Endodermal cell (in vitro differentiated cells): ENCODE data around the gene MZF1. TPM values are rescaled to one million over a fixed set of nuclear protein-coding genes. Genes with fewer than 3 reads are reported as not detected.

ENCODE experiments used
- DNase-seq: peaks from one replicate; pipeline ENCODE4 v3.0.0-alpha.2; 2017
- H3K27ac ChIP-seq: 2 replicates; pipeline ENCODE4 v1.5.1; 2013; ENCODE audit warnings: mild to moderate bottlenecking, low read depth, low read length, moderate library complexity
- H3K27me3 ChIP-seq: 2 replicates; pipeline ENCODE4 v1.6.1; 2013; ENCODE audit warnings: mild to moderate bottlenecking, low read length, moderate library complexity; ENCODE audit not compliant: insufficient read depth, control insufficient read depth, poor library complexity, severe bottlenecking
- H3K36me3 ChIP-seq: 2 replicates; pipeline ENCODE4 v1.7.0; 2013; ENCODE audit warnings: mild to moderate bottlenecking, low read length, moderate library complexity; ENCODE audit not compliant: control insufficient read depth, insufficient read depth
- H3K4me1 ChIP-seq: one replicate; pipeline ENCODE4 v1.7.0; 2013; ENCODE audit warnings: low read length; ENCODE audit not compliant: control insufficient read depth, insufficient read depth
- H3K4me3 ChIP-seq: 2 replicates; pipeline ENCODE4 v1.5.1; 2013; ENCODE audit warnings: mild to moderate bottlenecking, low read length, moderate library complexity
- H3K9ac ChIP-seq: 2 replicates; pipeline ENCODE4 v1.6.1; 2013; ENCODE audit warnings: mild to moderate bottlenecking, low read length, moderate library complexity; ENCODE audit not compliant: poor library complexity, severe bottlenecking; ENCODE audit errors: extremely low read depth
- H3K9me3 ChIP-seq: 2 replicates; pipeline ENCODE4 v1.6.1; 2013; ENCODE audit warnings: mild to moderate bottlenecking, low read length, moderate library complexity; ENCODE audit not compliant: control insufficient read depth
- H3K27ac Mint-ChIP-seq: 2 replicates; pipeline ENCODE4 v1.8.0; 2020; ENCODE audit warnings: mixed read lengths
- H3K27me3 Mint-ChIP-seq: 2 replicates; pipeline ENCODE4 v1.8.0; 2021; ENCODE audit warnings: mild to moderate bottlenecking, mixed read lengths; ENCODE audit not compliant: insufficient read depth
- H3K36me3 Mint-ChIP-seq: 2 replicates; pipeline ENCODE4 v1.8.0; 2020; ENCODE audit warnings: low read depth, mixed read lengths
- H3K4me1 Mint-ChIP-seq: 2 replicates; pipeline ENCODE4 v1.8.0; 2020; ENCODE audit warnings: mixed read lengths
- H3K4me3 Mint-ChIP-seq: 2 replicates; pipeline ENCODE4 v1.8.0; 2020; ENCODE audit warnings: mild to moderate bottlenecking, moderate library complexity, mixed read lengths
- H3K9me3 Mint-ChIP-seq: 2 replicates; pipeline ENCODE4 v1.8.0; 2020; ENCODE audit warnings: mild to moderate bottlenecking, mixed read lengths
- WGBS, 2 experiments: methylation state at CpG; one replicate each; pipeline versions ENCODE4 v1.1.5 to v1.1.7; 2013; ENCODE audit warnings: missing lambda C conversion rate in 2 of 2, mixed read lengths in 1 of 2; ENCODE audit not compliant: insufficient coverage in 1 of 2, insufficient read length in 1 of 2; 5-methylcytosine and 5-hydroxymethylcytosine counted together
- total RNA-seq, 2 donors: library from RNA; stranded (reverse); fragmentation: NEBNext Ultra II Directional in 1 of 2; extraction: Animal tissue kit (Norgen Biotek cat#: 25700) in 1 of 2; gene quantifications; 2 replicates in 1 of 2; 3 replicates in 1 of 2; pipeline ENCODE4 v1.2.1, GENCODE V29; 2021
- TF ChIP-seq, protein P1 (sequence below): fragments of 200-600 bp; sonication (generic); conservative IDR thresholded peaks from 2 replicates; pipeline ENCODE4 v1.5.0; 2021; ENCODE audit warnings: antibody characterized with exemption, mild to moderate bottlenecking

Gene MZF1
- total RNA-seq, 2 donors from 2014 or later: 24.3 to 33.1 TPM

DNA sequence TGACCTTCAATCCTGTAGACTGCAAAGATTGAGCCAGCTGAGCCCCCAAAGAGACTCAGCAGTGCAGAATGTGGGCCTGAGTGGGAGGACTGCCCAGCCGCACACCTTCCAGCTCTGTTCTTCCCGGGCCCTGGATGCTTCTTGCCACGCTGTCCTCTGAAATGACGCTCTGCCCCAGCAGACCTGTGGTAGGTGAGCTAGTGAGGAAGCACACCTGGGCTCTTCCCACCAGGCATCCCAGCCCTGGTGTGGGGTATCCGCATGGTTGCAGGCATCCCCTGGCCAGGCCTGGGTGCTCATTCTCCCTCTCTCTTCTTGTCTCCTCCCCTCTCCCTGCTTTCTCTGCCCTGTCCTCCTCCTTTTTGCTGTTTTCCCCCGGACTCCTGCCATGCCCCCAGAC lies 9.8 kb upstream of the MZF1 start:
- Histone ChIP-seq H3K36me3 (peaks cover 15% of the 10 kb centered on the region), H3K9me3 (no peaks in the 10 kb centered on the region), H3K4me3 (no peak overlapping the region), H3K9ac (no peak overlapping the region), H3K27me3 (no peaks in the 10 kb centered on the region), H3K4me1 (no peaks in the 10 kb centered on the region), H3K27ac (no peak overlapping the region)
- Mint-ChIP-seq H3K4me1 (peaks cover 6% of the 10 kb centered on the region), H3K4me3 (no peak overlapping the region), H3K36me3 (peaks cover 18% of the 10 kb centered on the region), H3K27me3 (no peaks in the 10 kb centered on the region), H3K27ac (no peak overlapping the region), H3K9me3 (peaks cover 3% of the 10 kb centered on the region)
- TF ChIP-seq, protein P1, sequence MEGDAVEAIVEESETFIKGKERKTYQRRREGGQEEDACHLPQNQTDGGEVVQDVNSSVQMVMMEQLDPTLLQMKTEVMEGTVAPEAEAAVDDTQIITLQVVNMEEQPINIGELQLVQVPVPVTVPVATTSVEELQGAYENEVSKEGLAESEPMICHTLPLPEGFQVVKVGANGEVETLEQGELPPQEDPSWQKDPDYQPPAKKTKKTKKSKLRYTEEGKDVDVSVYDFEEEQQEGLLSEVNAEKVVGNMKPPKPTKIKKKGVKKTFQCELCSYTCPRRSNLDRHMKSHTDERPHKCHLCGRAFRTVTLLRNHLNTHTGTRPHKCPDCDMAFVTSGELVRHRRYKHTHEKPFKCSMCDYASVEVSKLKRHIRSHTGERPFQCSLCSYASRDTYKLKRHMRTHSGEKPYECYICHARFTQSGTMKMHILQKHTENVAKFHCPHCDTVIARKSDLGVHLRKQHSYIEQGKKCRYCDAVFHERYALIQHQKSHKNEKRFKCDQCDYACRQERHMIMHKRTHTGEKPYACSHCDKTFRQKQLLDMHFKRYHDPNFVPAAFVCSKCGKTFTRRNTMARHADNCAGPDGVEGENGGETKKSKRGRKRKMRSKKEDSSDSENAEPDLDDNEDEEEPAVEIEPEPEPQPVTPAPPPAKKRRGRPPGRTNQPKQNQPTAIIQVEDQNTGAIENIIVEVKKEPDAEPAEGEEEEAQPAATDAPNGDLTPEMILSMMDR: no peak
- peak; percentile 16 for DNase-seq
- 92 to 100% methylated on average over 1 to 6 of the region's 6 CpGs for WGBS, 2 experiments

DNA sequence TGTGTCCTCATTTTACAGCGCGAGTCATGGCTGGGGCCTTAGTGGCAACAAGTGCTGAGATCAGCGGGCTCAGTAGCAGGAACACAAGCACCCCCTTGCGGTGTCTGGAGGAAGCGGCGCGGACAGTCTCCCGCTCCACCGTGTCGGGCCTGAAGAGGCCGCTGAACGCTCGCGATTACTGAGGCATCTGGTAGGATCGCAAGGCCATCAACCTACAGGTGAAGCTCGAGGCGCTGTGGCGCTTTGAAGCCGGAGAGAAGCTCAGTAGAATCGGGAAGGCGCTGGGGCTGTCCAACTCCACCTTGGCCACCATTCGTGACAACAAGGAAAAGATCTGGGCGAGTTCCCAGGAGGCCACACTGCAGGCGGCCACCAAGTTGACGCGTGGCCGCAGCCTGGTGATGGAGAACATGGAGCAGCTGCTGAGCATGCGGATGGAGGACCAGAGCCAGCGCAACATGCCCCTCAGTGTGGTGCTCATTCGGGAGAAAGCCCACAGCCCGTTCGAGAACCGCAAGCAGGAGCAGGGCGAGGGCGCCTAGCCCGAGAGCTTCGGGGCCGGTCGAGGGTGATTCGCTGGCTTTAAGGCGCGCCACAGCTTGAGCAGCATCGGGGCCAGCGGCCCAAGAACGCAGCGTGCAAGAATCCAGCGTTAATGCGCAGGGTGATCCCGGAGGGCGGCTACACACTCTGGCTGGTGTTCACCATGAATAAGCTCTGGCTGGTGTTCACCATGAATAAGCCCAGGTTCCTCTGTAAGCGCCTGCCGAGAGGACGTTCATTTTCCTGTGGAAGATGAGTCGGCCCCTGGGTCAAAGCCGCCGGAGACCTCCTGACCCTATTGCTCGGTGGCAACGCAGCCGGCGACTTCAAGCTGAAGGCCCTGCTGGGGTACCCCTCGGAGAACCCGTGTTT lies 8.3 kb upstream of the MZF1 start:
- H3K27ac ChIP-seq: no peak overlapping the region
- Mint-ChIP-seq H3K4me3 (no peak overlapping the region), H3K27ac (peak overlapping the region; percentile 66), H3K36me3 (peaks cover 18% of the 10 kb centered on the region), H3K9me3 (peaks cover 3% of the 10 kb centered on the region), H3K27me3 (no peaks in the 10 kb centered on the region), H3K4me1 (peaks cover 6% of the 10 kb centered on the region)
- H3K9ac ChIP-seq: no peak overlapping the region
- no peaks in the 10 kb centered on the region for H3K4me1 ChIP-seq
- H3K36me3 ChIP-seq: peaks cover 15% of the 10 kb centered on the region
- 73 to 74% methylated on average over 53 to 62 of the region's 62 CpGs for WGBS, 2 experiments
- peak; percentile 98 for DNase-seq
- no peak overlapping the region for H3K4me3 ChIP-seq
- TF ChIP-seq, protein P1: peak; percentile 98
- no peaks in the 10 kb centered on the region for H3K9me3 ChIP-seq
- H3K27me3 ChIP-seq: no peaks in the 10 kb centered on the region

DNA sequence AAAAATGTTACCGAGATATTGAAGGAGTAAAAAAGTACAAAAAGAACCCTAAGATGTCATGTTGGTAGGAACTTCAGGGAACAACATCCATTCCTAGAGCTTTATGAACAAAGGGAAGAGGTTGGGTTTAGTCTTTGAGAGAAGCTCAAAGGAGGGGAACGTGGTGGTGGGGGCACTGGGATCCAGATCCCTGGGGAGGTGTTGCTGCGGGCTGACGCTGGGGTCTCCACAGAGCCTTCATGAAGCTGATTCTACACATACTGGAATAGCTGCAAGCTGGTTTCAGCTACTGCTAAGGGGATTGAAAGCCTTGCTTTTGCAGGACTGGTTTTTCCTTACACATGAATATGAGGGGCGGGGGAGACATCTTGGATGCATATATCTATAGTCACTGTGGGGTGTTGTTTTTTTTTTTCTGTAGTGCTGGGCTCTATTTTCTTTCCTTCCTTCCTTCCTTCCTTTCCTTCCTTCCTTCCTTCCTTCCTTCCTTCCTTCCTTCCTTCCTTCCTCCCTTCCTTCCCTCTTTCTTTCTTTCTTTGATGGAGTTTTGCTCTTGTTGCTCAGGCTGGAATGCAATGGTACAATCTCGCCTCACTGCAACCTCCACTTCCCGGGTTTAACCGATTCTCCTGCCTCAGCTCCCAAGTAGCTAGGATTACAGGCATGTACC lies 6.5 kb upstream of the MZF1 start:
- TF ChIP-seq, protein P1: no peak
- H3K9ac ChIP-seq: no peak overlapping the region
- no peaks in the 10 kb centered on the region for H3K4me1 ChIP-seq
- H3K27me3 ChIP-seq: no peaks in the 10 kb centered on the region
- no peak overlapping the region for H3K4me3 ChIP-seq
- peaks cover 3% of the 10 kb centered on the region for H3K9me3 Mint-ChIP-seq
- peak; percentile 22 for DNase-seq
- no peak overlapping the region for H3K4me3 Mint-ChIP-seq
- H3K36me3 ChIP-seq: peaks cover 15% of the 10 kb centered on the region
- H3K9me3 ChIP-seq: no peaks in the 10 kb centered on the region
- peaks cover 6% of the 10 kb centered on the region for H3K4me1 Mint-ChIP-seq
- H3K27ac Mint-ChIP-seq: no peak overlapping the region
- H3K36me3 Mint-ChIP-seq: peaks cover 18% of the 10 kb centered on the region
- H3K27ac ChIP-seq: no peak overlapping the region
- no peaks in the 10 kb centered on the region for H3K27me3 Mint-ChIP-seq
- 87 to 100% methylated on average over 5 to 8 of the region's 8 CpGs for whole genome bisulfite sequencing, 2 experiments
